ENCODE data around the gene CSNK1A1L.
A peak's percentile ranks its signal among the peaks of the same experiment; 100 is the strongest.

Gene CSNK1A1L

GRCh38 chr13:37070956-37071355 is 34.5 kb downstream of the CSNK1A1L start:
- in situ Hi-C loops (cut with HindIII; ENCODE audit: low sequenced_read_pairs): no loop called here
- TF ChIP-seq, protein P1, sequence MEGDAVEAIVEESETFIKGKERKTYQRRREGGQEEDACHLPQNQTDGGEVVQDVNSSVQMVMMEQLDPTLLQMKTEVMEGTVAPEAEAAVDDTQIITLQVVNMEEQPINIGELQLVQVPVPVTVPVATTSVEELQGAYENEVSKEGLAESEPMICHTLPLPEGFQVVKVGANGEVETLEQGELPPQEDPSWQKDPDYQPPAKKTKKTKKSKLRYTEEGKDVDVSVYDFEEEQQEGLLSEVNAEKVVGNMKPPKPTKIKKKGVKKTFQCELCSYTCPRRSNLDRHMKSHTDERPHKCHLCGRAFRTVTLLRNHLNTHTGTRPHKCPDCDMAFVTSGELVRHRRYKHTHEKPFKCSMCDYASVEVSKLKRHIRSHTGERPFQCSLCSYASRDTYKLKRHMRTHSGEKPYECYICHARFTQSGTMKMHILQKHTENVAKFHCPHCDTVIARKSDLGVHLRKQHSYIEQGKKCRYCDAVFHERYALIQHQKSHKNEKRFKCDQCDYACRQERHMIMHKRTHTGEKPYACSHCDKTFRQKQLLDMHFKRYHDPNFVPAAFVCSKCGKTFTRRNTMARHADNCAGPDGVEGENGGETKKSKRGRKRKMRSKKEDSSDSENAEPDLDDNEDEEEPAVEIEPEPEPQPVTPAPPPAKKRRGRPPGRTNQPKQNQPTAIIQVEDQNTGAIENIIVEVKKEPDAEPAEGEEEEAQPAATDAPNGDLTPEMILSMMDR (IDR thresholded peaks at IDR 0.05; ENCODE audit: low read depth, low read length): no peak
- no peak for DNase-seq (ENCODE audit: low read depth, low spot score)
- H3K4me3 ChIP-seq (ENCODE audit: low read depth, low read length): no peak overlapping the region

GRCh38 chr13:37070145-37070695 is 35.2 kb downstream of the CSNK1A1L start:
- TF ChIP-seq, protein P1 (IDR thresholded peaks at IDR 0.05; ENCODE audit: low read depth, low read length): no peak
- no peak overlapping the region for H3K4me3 ChIP-seq (ENCODE audit: low read depth, low read length)
- DNase-seq (ENCODE audit: low read depth, low spot score): no peak
- in situ Hi-C loops (cut with HindIII; ENCODE audit: low sequenced_read_pairs): no loop called here

GRCh38 chr13:37069597-37070103 is 35.8 kb downstream of the CSNK1A1L start:
- DNase-seq (ENCODE audit: low read depth, low spot score): no peak
- in situ Hi-C loops (cut with HindIII; ENCODE audit: low sequenced_read_pairs): no loop called here
- TF ChIP-seq, protein P1 (IDR thresholded peaks at IDR 0.05; ENCODE audit: low read depth, low read length): no peak
- H3K4me3 ChIP-seq (ENCODE audit: low read depth, low read length): no peak overlapping the region

DNA sequence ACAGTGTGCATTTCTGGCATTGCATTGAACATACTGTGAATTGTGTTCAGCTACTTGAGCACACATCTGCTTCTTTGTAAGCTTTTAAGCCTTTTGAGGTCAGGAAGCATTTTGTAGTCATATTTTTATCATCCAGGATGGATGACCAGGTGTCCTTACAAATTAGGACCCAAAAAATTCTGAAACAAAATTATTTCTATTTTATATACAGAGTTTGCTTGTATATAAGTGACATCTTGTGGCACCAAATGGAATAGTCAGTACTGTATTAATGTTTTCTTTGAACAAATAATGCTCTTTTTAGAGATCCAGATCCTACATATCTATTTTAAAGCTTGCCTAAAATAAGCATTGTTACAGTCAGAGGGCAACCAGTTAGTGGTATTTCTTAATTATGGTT is 36.5 kb downstream of the CSNK1A1L start:
- TF ChIP-seq, protein P1 (IDR thresholded peaks at IDR 0.05; ENCODE audit: low read depth, low read length): peak; percentile 18

DNA sequence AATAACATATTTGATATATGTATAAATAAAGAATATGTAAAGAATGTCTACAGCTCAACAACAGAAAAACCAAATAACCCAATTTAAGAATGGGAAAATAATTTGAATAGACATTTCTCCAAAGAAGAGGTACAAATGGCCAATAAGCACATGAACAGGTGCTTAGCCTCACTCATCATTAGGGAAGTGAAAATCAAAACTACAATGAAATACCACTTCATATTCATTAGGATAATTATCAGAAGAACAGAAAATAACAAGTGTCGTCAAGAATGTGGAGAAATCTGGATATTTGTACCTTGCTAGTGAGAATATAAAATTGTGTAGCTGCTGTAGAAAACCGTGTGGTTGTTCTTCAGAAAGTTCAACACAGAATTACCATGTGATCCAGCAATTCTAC is 37.6 kb downstream of the CSNK1A1L start:
- TF ChIP-seq, protein P1 (IDR thresholded peaks at IDR 0.05; ENCODE audit: low read depth, low read length): no peak
- no peak for DNase-seq (ENCODE audit: low read depth, low spot score)
- in situ Hi-C loops (cut with HindIII; ENCODE audit: low sequenced_read_pairs): no loop called here
- no peak overlapping the region for H3K4me3 ChIP-seq (ENCODE audit: low read depth, low read length)

More for the DNA sequence above, 36.5 kb downstream of the CSNK1A1L start:
- in situ Hi-C loops (cut with HindIII; ENCODE audit: low sequenced_read_pairs): no loop called here
- no peak overlapping the region for H3K4me3 ChIP-seq (ENCODE audit: low read depth, low read length)
- peak; percentile 16 for DNase-seq (ENCODE audit: low read depth, low spot score)

GRCh38 chr13:37065890-37066526 is 39.5 kb downstream of the CSNK1A1L start:
- in situ Hi-C loops (cut with HindIII; ENCODE audit: low sequenced_read_pairs): no loop called here
- TF ChIP-seq, protein P1 (IDR thresholded peaks at IDR 0.05; ENCODE audit: low read depth, low read length): no peak
- no peak for DNase-seq (ENCODE audit: low read depth, low spot score)
- H3K4me3 ChIP-seq (ENCODE audit: low read depth, low read length): no peak overlapping the region
